Osteoblast (primary cell): ENCODE data around the gene MCC. TPM values are rescaled to one million over a fixed set of nuclear protein-coding genes. Genes with fewer than 3 reads are reported as not detected.
A peak's percentile ranks its signal among the peaks of the same experiment; 100 is the strongest.

ENCODE experiments used
- DNase-seq: peaks from one replicate; pipeline ENCODE4 v3.0.0; 2011; ENCODE audit warnings: low spot score, mixed read lengths; ENCODE audit not compliant: insufficient read length; ENCODE audit errors: missing footprints
- H2AFZ ChIP-seq: 2 replicates; pipeline ENCODE4 v1.6.0; 2011; ENCODE audit warnings: mild to moderate bottlenecking, low read length
- H3K27ac ChIP-seq: 2 replicates; pipeline ENCODE4 v1.5.1; 2011; ENCODE audit warnings: mild to moderate bottlenecking, low read depth, low read length, moderate library complexity
- H3K27me3 ChIP-seq: 2 replicates; pipeline ENCODE4 v1.6.0; 2012; ENCODE audit warnings: mild to moderate bottlenecking, control low read depth, inconsistent platforms, low read length, moderate library complexity; ENCODE audit not compliant: insufficient read depth
- H3K36me3 ChIP-seq: 2 replicates; pipeline ENCODE4 v1.5.1; 2011; ENCODE audit warnings: mild to moderate bottlenecking, low read length, control low read depth, moderate library complexity; ENCODE audit not compliant: insufficient read depth
- H3K4me1 ChIP-seq: 2 replicates; pipeline ENCODE4 v1.5.1; 2011; ENCODE audit warnings: mild to moderate bottlenecking, low read length, control low read depth, moderate library complexity; ENCODE audit not compliant: insufficient read depth
- H3K4me2 ChIP-seq: 2 replicates; pipeline ENCODE4 v1.6.0; 2011; ENCODE audit warnings: mild to moderate bottlenecking, low read length; ENCODE audit not compliant: insufficient read depth
- H3K4me3 ChIP-seq: fragments of 200-600 bp; sonication (generic); 3 replicates; pipeline ENCODE4 v1.5.1; 2012; ENCODE audit warnings: mild to moderate bottlenecking, low read length, inconsistent platforms; ENCODE audit not compliant: insufficient read depth
- H3K79me2 ChIP-seq: 2 replicates; pipeline ENCODE4 v1.6.0; 2012; ENCODE audit warnings: mild to moderate bottlenecking, low read length, control low read depth, inconsistent platforms; ENCODE audit not compliant: insufficient read depth
- H3K9me3 ChIP-seq: 2 replicates; pipeline ENCODE4 v1.5.1; 2011; ENCODE audit warnings: low read depth, low read length, control low read depth
- H4K20me1 ChIP-seq: 2 replicates; pipeline ENCODE4 v1.6.0; 2012; ENCODE audit warnings: mild to moderate bottlenecking, low read length, control low read depth; ENCODE audit not compliant: insufficient read depth
- CTCF ChIP-seq: IDR thresholded peaks from 2 replicates; pipeline ENCODE4 v1.5.1; 2011; ENCODE audit warnings: mild to moderate bottlenecking, low read depth, low read length, moderate library complexity; ENCODE audit errors: extremely low read depth
- total RNA-seq: library from RNA; depleted of rRNA; stranded (reverse); fragments of >200 nt; gene quantifications from 2 replicates; pipeline ENCODE4 v1.2.3, GENCODE V29; 2012

MCC gene
- total RNA-seq, result 40.1 and 45.6 TPM in 2 replicates

DNA sequence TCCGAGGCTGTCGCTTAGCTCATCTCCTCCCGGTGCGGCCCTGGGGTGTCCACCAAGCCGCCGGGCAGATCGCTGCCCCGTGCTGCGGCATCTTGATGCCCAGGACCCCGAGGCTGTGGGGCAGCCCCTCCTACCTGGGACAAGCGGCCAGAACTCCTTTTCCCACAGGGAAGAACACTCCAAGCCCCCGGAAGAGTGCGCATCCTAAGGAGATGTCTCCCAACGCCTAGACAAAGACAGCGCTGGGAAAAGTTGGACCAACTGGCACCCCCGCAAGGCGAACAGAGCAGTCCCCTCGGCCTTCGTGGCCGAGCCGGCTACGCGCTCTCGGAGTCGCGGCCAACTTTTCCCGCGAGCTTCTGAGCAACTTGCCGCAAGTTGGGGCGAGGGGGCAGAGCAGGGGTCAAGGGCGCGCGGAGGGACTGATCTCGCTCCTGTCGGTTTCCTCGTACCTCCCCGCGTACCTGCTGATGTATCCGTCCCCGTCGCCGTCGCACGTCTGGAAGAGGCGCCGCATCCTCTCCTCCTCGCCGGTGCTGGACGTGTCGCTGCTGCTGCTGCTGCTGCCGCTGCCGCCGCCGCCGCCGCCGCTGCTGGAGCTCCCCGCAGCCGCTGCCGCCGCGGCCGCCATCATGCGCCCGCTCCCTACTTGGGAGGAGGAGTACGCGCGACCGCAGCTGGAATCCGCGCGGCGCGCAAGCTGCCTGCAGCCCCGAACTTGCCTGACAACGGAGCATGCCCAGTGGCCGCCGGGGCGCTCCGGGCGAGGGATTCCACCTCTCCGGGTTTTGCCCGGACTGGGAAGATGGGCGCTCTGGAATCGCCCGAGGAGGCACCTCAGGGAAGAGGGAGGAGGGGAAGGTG lies at the start of gene MCC:
TSS of gene MCC (minus strand) at position 673 of the 864 bp plus-strand sequence.
- no peak for TF ChIP-seq CTCF
- Histone ChIP-seq H3K27ac (peak within 1 kb of the TSS; percentile 45), H3K4me3 (peak within 1 kb of the TSS; percentile 82)

GRCh38 chr5:113531481-113532159 lies 43.4 kb upstream of the MCC start:
- peaks cover 6% of the 10 kb centered on the region for H3K79me2 ChIP-seq
- peaks cover 9% of the 10 kb centered on the region for H3K36me3 ChIP-seq
- no peaks in the 10 kb centered on the region for H4K20me1 ChIP-seq
- no peak overlapping the region for H2AFZ ChIP-seq
- no peaks in the 10 kb centered on the region for H3K9me3 ChIP-seq
- H3K27ac ChIP-seq, result no peak overlapping the region
- no peaks in the 10 kb centered on the region for H3K4me1 ChIP-seq
- no peak for DNase-seq
- H3K4me2 ChIP-seq, result no peak overlapping the region
- H3K4me3 ChIP-seq, result no peak overlapping the region
- TF ChIP-seq CTCF, result no peak
- H3K27me3 ChIP-seq, result no peaks in the 10 kb centered on the region

More for the DNA sequence above, at the start of gene MCC:
- no peaks in the 10 kb centered on the region for H3K36me3 ChIP-seq
- peak; percentile 98 for DNase-seq
- H3K79me2 ChIP-seq, result no peaks in the 10 kb centered on the region
- H3K9me3 ChIP-seq, result peaks cover 6% of the 10 kb centered on the region
- peak within 1 kb of the TSS; percentile 94 for H2AFZ ChIP-seq
- H3K27me3 ChIP-seq, result peaks cover 21% of the 10 kb centered on the region
- peak within 1 kb of the TSS; percentile 89 for H3K4me2 ChIP-seq
- H4K20me1 ChIP-seq, result no peaks in the 10 kb centered on the region
- peaks cover 21% of the 10 kb centered on the region for H3K4me1 ChIP-seq

DNA sequence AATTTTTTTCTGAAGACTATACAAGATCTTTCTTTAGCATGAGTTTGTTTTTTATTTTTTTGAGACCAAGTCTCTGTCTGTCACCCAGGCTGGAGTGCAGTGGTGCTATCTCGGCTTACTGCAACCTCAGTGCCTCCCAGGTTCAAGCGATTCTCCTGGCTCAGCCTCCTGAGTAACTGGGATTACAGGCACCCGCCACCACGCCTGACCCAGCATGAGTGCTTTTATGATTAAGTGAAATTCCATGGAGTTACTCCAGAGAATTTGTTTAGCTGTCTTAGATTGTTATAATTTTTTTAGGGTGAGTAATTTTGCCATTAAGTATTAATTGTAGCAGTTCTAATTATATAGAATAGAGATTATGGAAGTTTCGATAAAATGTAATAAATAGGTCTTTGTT lies 39.5 kb upstream of the MCC start:
- no peak for DNase-seq
- no peaks in the 10 kb centered on the region for H3K27me3 ChIP-seq
- peak overlapping the region; percentile 15 for H3K27ac ChIP-seq
- no peak overlapping the region for H3K4me2 ChIP-seq
- H3K36me3 ChIP-seq, result no peaks in the 10 kb centered on the region
- no peak overlapping the region for H2AFZ ChIP-seq
- no peaks in the 10 kb centered on the region for H3K9me3 ChIP-seq
- peaks cover 14% of the 10 kb centered on the region for H3K79me2 ChIP-seq
- H3K4me1 ChIP-seq, result peaks cover 3% of the 10 kb centered on the region
- no peaks in the 10 kb centered on the region for H4K20me1 ChIP-seq
- H3K4me3 ChIP-seq, result no peak overlapping the region
- TF ChIP-seq CTCF, result no peak

GRCh38 chr5:113526421-113526820 lies 38.2 kb upstream of the MCC start:
- H3K79me2 ChIP-seq, result peaks cover 26% of the 10 kb centered on the region
- peak overlapping the region; percentile 36 for H3K4me2 ChIP-seq
- no peaks in the 10 kb centered on the region for H3K9me3 ChIP-seq
- peaks cover 3% of the 10 kb centered on the region for H3K4me1 ChIP-seq
- no peak for TF ChIP-seq CTCF
- no peak overlapping the region for H2AFZ ChIP-seq
- H3K36me3 ChIP-seq, result no peaks in the 10 kb centered on the region
- no peaks in the 10 kb centered on the region for H3K27me3 ChIP-seq
- peak overlapping the region; percentile 44 for H3K27ac ChIP-seq
- H4K20me1 ChIP-seq, result no peaks in the 10 kb centered on the region
- no peak for DNase-seq
- H3K4me3 ChIP-seq, result no peak overlapping the region
